HL-60 (cell line): ENCODE results near the gene SETD1B.

Source experiments
- DNase-seq, 2 experiments: peaks; one replicate each; pipeline ENCODE4 v3.0.0-alpha.2; 2010 to 2020; ENCODE audit warnings: low read depth in 1 of 2, low spot score in 1 of 2
- H3K27ac ChIP-seq: fragments of 250-450 bp; sonication (Bioruptor Pico); replicated peaks from 2 replicates; pipeline ENCODE4 v1.5.1; 2020; ENCODE audit warnings: mild to moderate bottlenecking, moderate library complexity
- H3K27me3 ChIP-seq: fragments of 250-450 bp; sonication (Bioruptor Pico); 2 replicates; pipeline ENCODE4 v1.5.1; 2021; ENCODE audit warnings: mild to moderate bottlenecking, moderate library complexity; ENCODE audit not compliant: insufficient read depth, poor library complexity, severe bottlenecking
- H3K4me3 ChIP-seq: replicated peaks from 2 replicates; pipeline ENCODE4 v1.5.1; 2011; ENCODE audit warnings: mild to moderate bottlenecking, control low read depth, low read length; ENCODE audit not compliant: insufficient read depth
- GABPA ChIP-seq: IDR thresholded peaks from 2 replicates; pipeline ENCODE4 v1.6.1; 2012; ENCODE audit warnings: low read depth
- POLR2AphosphoS5 ChIP-seq: IDR thresholded peaks from 2 replicates; pipeline ENCODE4 v1.6.1; 2012; ENCODE audit warnings: low read depth
- SPI1 ChIP-seq: IDR thresholded peaks from 2 replicates; pipeline ENCODE4 v1.6.1; 2012; ENCODE audit warnings: low read depth, mild to moderate bottlenecking, borderline replicate concordance
- TF ChIP-seq, protein P1 (sequence below): IDR thresholded peaks from one replicate; pipeline ENCODE4 v1.5.1; 2011; ENCODE audit warnings: low read length, control low read depth, inconsistent platforms; ENCODE audit not compliant: insufficient read depth
- TF ChIP-seq, protein P2 (sequence below): IDR thresholded peaks from 2 replicates; pipeline ENCODE4 v1.6.1; 2012; ENCODE audit warnings: low read depth; ENCODE audit not compliant: insufficient replicate concordance

The SETD1B gene

DNA sequence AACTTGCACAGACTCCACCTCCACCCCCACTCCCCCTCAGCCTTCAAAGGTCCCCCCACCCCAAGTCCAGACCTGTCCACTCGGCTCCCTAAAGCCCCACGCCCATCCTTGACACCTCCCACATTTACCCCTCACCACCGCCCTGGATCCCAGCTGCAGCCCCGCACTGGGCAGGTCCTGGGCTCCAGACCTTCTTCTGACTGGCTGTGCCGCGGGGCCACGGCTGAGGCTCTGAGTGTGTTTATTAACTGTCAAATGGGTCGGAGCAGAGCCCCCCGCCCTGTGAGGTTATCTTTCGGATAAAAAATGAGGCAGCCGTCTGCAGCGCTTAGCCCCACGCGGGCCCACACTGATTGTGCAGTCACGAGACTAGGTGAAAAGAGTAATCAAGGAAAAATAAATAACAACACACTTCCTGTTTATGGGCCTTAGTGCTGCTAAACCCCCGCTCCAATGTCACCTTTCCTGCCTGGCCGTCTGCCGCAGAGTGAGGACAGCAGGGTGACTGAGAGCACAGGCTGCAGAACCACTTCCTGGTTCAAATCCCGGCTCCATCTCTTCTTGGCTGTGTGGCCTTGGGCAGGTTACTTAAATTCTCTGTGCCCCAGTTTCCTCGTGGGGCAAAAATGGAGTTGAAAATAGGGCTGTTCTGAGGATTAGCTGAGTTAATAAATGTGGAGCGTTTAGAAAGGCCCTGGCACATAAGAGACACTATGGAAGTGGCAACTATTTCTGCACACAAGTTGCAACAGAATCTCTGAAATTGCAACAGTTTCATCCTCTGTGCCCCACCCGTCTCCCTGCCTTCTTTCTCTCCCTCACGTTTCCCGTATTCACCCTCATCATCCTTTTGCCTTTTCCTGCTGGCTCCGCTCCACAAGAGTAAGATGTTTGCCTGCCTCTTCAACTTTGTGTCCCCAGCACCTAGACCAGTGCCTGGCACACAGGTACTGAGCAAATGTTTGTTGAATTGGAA is 9.4 kb downstream of the SETD1B start:
- H3K27me3 ChIP-seq: no peaks in the 10 kb centered on the region
- peak; percentile 13; the same call in 1 of the 2 replicates for TF ChIP-seq POLR2AphosphoS5
- TF ChIP-seq SPI1: peak; percentile 29; the same call in 1 of the 2 replicates
- TF ChIP-seq, protein P1, sequence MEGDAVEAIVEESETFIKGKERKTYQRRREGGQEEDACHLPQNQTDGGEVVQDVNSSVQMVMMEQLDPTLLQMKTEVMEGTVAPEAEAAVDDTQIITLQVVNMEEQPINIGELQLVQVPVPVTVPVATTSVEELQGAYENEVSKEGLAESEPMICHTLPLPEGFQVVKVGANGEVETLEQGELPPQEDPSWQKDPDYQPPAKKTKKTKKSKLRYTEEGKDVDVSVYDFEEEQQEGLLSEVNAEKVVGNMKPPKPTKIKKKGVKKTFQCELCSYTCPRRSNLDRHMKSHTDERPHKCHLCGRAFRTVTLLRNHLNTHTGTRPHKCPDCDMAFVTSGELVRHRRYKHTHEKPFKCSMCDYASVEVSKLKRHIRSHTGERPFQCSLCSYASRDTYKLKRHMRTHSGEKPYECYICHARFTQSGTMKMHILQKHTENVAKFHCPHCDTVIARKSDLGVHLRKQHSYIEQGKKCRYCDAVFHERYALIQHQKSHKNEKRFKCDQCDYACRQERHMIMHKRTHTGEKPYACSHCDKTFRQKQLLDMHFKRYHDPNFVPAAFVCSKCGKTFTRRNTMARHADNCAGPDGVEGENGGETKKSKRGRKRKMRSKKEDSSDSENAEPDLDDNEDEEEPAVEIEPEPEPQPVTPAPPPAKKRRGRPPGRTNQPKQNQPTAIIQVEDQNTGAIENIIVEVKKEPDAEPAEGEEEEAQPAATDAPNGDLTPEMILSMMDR: no peak
- TF ChIP-seq, protein P2, sequence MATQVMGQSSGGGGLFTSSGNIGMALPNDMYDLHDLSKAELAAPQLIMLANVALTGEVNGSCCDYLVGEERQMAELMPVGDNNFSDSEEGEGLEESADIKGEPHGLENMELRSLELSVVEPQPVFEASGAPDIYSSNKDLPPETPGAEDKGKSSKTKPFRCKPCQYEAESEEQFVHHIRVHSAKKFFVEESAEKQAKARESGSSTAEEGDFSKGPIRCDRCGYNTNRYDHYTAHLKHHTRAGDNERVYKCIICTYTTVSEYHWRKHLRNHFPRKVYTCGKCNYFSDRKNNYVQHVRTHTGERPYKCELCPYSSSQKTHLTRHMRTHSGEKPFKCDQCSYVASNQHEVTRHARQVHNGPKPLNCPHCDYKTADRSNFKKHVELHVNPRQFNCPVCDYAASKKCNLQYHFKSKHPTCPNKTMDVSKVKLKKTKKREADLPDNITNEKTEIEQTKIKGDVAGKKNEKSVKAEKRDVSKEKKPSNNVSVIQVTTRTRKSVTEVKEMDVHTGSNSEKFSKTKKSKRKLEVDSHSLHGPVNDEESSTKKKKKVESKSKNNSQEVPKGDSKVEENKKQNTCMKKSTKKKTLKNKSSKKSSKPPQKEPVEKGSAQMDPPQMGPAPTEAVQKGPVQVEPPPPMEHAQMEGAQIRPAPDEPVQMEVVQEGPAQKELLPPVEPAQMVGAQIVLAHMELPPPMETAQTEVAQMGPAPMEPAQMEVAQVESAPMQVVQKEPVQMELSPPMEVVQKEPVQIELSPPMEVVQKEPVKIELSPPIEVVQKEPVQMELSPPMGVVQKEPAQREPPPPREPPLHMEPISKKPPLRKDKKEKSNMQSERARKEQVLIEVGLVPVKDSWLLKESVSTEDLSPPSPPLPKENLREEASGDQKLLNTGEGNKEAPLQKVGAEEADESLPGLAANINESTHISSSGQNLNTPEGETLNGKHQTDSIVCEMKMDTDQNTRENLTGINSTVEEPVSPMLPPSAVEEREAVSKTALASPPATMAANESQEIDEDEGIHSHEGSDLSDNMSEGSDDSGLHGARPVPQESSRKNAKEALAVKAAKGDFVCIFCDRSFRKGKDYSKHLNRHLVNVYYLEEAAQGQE: no peak
- TF ChIP-seq GABPA: no peak
- peak; percentile 72 to 78 for DNase-seq
- peak overlapping the region; percentile 81 for H3K4me3 ChIP-seq
- H3K27ac ChIP-seq: peak overlapping the region; percentile 80

DNA sequence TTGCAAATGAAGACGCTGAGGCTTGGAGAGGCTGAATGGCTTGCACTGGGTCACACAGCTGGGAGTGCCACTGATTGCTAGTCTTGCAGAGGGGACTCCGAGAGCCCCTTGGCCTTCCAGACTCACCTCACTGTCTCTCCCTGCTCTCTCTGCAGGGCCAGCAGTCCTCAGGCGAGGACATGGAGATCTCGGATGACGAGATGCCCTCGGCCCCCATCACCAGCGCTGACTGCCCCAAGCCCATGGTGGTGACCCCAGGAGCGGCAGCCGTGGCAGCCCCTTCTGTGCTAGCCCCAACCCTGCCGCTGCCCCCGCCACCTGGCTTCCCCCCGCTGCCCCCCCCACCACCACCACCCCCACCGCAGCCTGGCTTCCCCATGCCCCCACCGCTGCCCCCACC is 10.1 kb downstream of the SETD1B start:
- TF ChIP-seq GABPA (no peak), SPI1 (no peak), POLR2AphosphoS5 (no peak)
- TF ChIP-seq, protein P1: no peak
- TF ChIP-seq, protein P2: no peak
- Histone ChIP-seq H3K27me3 (no peaks in the 10 kb centered on the region), H3K27ac (peak overlapping the region; percentile 80), H3K4me3 (no peak overlapping the region)
- no peak for DNase-seq

DNA sequence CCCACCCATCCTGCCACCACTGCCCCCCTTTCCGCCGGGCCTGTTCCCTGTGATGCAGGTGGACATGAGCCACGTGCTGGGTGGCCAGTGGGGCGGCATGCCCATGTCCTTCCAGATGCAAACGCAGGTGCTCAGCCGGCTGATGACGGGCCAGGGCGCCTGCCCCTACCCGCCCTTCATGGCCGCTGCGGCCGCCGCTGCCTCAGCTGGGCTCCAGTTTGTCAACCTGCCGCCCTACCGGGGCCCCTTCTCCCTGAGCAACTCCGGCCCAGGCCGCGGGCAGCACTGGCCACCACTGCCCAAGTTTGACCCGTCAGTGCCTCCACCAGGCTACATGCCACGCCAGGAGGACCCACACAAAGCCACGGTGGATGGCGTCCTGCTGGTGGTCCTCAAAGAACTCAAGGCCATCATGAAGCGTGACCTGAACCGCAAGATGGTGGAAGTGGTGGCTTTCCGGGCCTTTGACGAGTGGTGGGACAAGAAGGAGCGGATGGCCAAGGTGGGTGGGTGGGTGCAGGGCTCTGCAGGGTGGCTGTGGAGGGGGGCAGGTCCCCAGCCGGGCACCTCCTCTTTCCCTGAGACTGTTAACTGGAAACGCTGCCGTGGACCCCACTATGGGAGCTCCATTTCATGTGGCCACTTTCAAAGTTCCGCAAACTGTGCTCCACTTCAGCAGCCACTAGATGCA is 10.8 kb downstream of the SETD1B start:
- no peaks in the 10 kb centered on the region for H3K27me3 ChIP-seq

More for the DNA sequence above, 10.8 kb downstream of the SETD1B start:
- H3K27ac ChIP-seq: no peak overlapping the region
- TF ChIP-seq SPI1 (no peak), GABPA (no peak)
- TF ChIP-seq, protein P1: no peak
- no peak overlapping the region for H3K4me3 ChIP-seq
- DNase-seq: no peak
